HG03139 (cell line): Measurements from ENCODE around the gene LCE1A.

Experiments used
- ATAC-seq: cut with Tn5 transposase; IDR thresholded peaks from one replicate; pipeline ENCODE4 v1.9.1; 2021; ENCODE audit not compliant: unreplicated experiment

The LCE1A gene

GRCh38 chr1:152869808-152870419 is 42.6 kb downstream of the LCE1A start:
- ATAC-seq = no peak

DNA sequence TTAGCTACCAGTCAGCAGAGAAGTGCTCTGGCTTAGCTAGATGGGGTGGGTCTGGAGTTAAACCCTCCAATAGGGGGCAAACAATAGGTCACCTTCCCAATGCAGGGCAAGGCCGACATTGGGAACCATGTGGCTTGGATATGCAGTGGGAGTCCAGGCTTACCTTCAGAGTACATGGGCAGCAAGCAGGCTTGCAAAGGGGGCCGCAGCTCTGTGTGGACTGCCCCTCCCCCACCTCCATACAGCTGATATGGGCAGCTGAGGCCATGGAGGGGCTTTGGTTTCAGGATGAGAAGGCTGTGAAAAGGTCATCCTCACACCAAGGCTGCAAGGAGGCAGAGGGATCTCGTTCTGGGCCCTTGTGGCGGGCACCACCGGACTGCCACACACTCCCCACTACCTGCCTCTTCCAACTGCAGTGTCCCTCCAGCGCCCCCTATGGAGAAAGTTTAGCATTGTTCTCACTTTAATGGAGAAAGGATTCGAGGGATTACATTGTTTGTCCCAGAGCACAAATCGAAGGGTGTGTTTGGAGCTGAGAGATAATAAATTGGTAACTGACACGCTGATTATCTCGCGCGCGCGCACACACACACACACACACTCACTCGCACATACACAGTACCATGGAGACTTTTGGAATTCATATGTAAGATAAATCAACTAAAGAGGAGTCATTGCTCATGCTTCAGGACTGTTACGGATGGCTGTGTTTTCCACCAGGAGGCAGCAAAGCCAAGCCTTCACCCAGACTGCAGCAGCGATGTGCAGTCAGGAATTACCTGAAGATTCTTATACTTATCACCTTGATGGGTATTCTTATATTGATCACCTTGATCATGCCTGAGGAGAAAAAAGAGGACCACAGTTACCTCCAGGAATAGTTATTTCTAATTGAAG is 43.8 kb downstream of the LCE1A start:
- ATAC-seq = no peak

DNA sequence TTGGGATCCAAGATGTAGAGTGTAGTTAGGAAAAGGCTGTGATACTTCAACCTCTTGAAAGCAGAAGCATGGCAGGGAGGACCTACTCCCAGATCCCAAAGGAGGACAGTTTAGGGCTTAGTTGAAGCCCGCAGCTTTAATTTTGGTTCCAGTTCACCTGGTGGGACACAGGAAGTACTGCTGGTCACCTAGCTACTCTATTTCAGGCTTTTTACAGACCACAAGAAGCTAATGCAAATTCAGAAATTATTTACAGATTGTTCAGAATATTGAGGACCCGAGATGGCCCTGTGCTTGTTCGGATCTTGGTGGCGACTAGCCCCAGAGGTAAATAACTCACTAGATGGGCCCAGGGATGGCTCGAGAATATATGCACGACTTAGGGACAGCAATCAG is 44.5 kb downstream of the LCE1A start:
- no peak for ATAC-seq

DNA sequence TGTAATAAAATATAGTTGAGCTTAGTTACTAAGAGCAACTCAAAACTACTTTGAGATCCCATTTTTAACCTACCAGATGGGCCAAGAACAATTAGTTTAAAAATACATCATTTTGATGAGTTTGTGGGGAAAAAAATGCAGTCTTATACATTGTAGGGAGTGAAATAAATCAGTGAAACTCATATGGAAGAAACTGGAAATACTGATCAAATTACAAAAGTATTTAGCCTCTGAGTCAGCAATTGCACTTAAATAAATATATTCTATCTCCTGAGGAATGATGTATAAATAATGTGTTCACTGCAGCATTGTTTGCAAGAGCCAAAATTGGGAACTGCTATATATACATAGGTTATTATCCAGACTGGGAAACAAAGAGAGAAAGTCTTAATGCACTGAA is 46.2 kb downstream of the LCE1A start:
- no peak for ATAC-seq

- no peak for ATAC-seq
Measured at GRCh38 chr1:152876827-152877226, 49.6 kb downstream of the LCE1A start.
